Measurements from ENCODE around the gene TLR9.

DNA sequence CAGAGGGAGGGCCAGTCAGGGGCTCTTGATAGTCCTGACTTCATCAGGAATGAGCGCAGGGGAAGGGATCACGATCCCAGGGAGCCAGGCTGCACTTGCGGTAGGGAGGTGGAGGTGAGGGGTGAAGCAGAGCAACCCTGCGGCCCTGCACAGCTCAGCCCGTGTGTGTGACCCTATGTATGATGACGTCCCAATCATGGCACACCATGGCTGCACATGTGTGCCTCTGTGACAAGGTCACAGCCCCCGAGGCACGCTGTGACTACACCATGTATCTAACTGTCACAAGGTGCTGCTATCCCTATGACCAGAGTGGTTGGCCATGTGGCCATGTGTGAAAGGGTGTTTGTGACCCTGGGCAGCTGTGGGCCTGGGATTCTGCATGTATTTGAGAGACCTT is 40.8 kb downstream of the TLR9 start:
- TF ChIP-seq POLR2AphosphoS5 (IDR thresholded peaks at IDR 0.05; ENCODE audit: low read depth, low read length) = no peak
- TF ChIP-seq TAF1 (IDR thresholded peaks at IDR 0.05; ENCODE audit: borderline replicate concordance, low read depth, low read length) = no peak
- TF ChIP-seq POLR2A (IDR thresholded peaks at IDR 0.05; ENCODE audit: low read depth, low read length) = no peak

Data from GM12892 (cell line).